ENCODE data around the gene TTC32. TPM values are rescaled to one million over a fixed set of nuclear protein-coding genes. Genes with fewer than 3 reads are reported as not detected.

The TTC32 gene
- total and polyA plus RNA-seq, 2 of the 4 experiments (the other 2 are of a cell fraction): 1.1 to 3.9 TPM

GRCh38 chr2:19848952-19849351, 52.8 kb downstream of the TTC32 start:
- CTCF ChIA-PET: no interaction called here
- no peak overlapping the region for H3K14ac ChIP-seq (replicated peaks; ENCODE audit: low read depth, low read length)
- no peak overlapping the region for H4K91ac ChIP-seq (ENCODE audit: insufficient read depth, low read depth, low read length)
- no peaks in the 10 kb centered on the region for H4K20me1 ChIP-seq (ENCODE audit: insufficient read depth, low read length)
- in situ Hi-C loops (cut with MboI; ENCODE audit: low sequenced_read_pairs): no loop called here
- no peaks in the 10 kb centered on the region for H3K4me1 ChIP-seq (ENCODE audit: control insufficient read depth, insufficient read depth, low read length)
- H4K5ac ChIP-seq (ENCODE audit: low read depth, low read length): no peak overlapping the region
- ATAC-seq (ENCODE audit: low read depth) (no peak), DNase-seq (no peak)
- H3K9me1 ChIP-seq (ENCODE audit: insufficient read depth, low read length): peaks cover 8% of the 10 kb centered on the region; the same call in 1 of the 2 replicates
- no peak overlapping the region for H4K8ac ChIP-seq (ENCODE audit: low read depth in 2 of 2, low read length in 2 of 2)
- H3K4me3 ChIP-seq (ENCODE audit: insufficient read depth, low read depth, low read length): no peak overlapping the region
- dilution Hi-C loops (cut with HindIII; ENCODE audit: low sequenced_read_pairs, unreplicated experiment): no loop called here
- no peak overlapping the region for H2BK120ac ChIP-seq (ENCODE audit: low read depth, low read length)
- H3K4ac ChIP-seq (ENCODE audit: low read depth, low read length): no peak overlapping the region
- no peak overlapping the region for H2AK9ac ChIP-seq (replicated peaks; ENCODE audit: low read depth, low read length, poor library complexity)
- no peak overlapping the region for H2AFZ ChIP-seq (replicated peaks; ENCODE audit: low read length, poor library complexity)
- H2BK15ac ChIP-seq (ENCODE audit: low read depth, low read length): no peak overlapping the region
- POLR2A ChIA-PET (ENCODE audit: unreplicated experiment): no interaction called here
- 90% methylated on average over 5 of the region's 5 CpGs; no CpG with 5 or more reads in 1 of the 2 experiments for WGBS, 2 experiments (ENCODE audit: extremely low coverage in 2 of 2, insufficient read length in 1 of 2)
- no peak overlapping the region for H3K56ac ChIP-seq (ENCODE audit: extremely low read depth, insufficient read depth, low read length)
- H3K79me1 ChIP-seq (ENCODE audit: low read depth in 1 of 2, low read length in 2 of 2): no peaks in the 10 kb centered on the region
- no peak overlapping the region for H2AK5ac ChIP-seq (ENCODE audit: low read depth, low read length)
- TF ChIP-seq SMC3 (IDR thresholded peaks at IDR 0.05; ENCODE audit: low read depth, low read length): no peak
- TF ChIP-seq, protein P1, sequence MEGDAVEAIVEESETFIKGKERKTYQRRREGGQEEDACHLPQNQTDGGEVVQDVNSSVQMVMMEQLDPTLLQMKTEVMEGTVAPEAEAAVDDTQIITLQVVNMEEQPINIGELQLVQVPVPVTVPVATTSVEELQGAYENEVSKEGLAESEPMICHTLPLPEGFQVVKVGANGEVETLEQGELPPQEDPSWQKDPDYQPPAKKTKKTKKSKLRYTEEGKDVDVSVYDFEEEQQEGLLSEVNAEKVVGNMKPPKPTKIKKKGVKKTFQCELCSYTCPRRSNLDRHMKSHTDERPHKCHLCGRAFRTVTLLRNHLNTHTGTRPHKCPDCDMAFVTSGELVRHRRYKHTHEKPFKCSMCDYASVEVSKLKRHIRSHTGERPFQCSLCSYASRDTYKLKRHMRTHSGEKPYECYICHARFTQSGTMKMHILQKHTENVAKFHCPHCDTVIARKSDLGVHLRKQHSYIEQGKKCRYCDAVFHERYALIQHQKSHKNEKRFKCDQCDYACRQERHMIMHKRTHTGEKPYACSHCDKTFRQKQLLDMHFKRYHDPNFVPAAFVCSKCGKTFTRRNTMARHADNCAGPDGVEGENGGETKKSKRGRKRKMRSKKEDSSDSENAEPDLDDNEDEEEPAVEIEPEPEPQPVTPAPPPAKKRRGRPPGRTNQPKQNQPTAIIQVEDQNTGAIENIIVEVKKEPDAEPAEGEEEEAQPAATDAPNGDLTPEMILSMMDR (conservative IDR thresholded peaks at IDR 0.05; ENCODE audit: low read depth, low read length): no peak
- TF ChIP-seq MXI1 (IDR thresholded peaks at IDR 0.05; ENCODE audit: borderline replicate concordance, low read depth, low read length): no peak
- TF ChIP-seq MAZ (IDR thresholded peaks at IDR 0.05; ENCODE audit: borderline replicate concordance, low read depth, low read length): no peak
- TF ChIP-seq, protein P2, sequence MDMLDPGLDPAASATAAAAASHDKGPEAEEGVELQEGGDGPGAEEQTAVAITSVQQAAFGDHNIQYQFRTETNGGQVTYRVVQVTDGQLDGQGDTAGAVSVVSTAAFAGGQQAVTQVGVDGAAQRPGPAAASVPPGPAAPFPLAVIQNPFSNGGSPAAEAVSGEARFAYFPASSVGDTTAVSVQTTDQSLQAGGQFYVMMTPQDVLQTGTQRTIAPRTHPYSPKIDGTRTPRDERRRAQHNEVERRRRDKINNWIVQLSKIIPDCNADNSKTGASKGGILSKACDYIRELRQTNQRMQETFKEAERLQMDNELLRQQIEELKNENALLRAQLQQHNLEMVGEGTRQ (IDR thresholded peaks at IDR 0.05; ENCODE audit: low read depth, low read length): no peak
- TF ChIP-seq POLR2A (IDR thresholded peaks at IDR 0.05; ENCODE audit: low read depth, low read length): no peak
- TF ChIP-seq RFX5 (IDR thresholded peaks at IDR 0.05; ENCODE audit: low read depth, low read length): no peak
- TF ChIP-seq MAFK (IDR thresholded peaks at IDR 0.05; ENCODE audit: low read depth, low read length): no peak
- TF ChIP-seq RAD21 (IDR thresholded peaks at IDR 0.05; ENCODE audit: low read length): no peak
- no peak for TF ChIP-seq CEBPB (IDR thresholded peaks at IDR 0.05; ENCODE audit: low read depth, low read length)
- no peak for TF ChIP-seq RCOR1 (IDR thresholded peaks at IDR 0.05; ENCODE audit: insufficient replicate concordance, low read length)
- no peak for TF ChIP-seq CHD1 (IDR thresholded peaks at IDR 0.05; ENCODE audit: low read depth, low read length)
- H3K4me2 ChIP-seq (ENCODE audit: low read depth, low read length): no peak overlapping the region
- no peak overlapping the region for H2BK20ac ChIP-seq (ENCODE audit: low read depth, low read length)
- no peak overlapping the region for H3K9ac ChIP-seq (ENCODE audit: low read depth, low read length)
- H3K27me3 ChIP-seq (ENCODE audit: control insufficient read depth, insufficient read depth, low read length): peaks cover 15% of the 10 kb centered on the region
- H3K9me3 ChIP-seq (ENCODE audit: control insufficient read depth, insufficient read depth, low read length): no peaks in the 10 kb centered on the region; the same call in 1 of the 2 replicates
- no peaks in the 10 kb centered on the region for H3K36me3 ChIP-seq (ENCODE audit: control insufficient read depth, insufficient read depth, low read length)
- H3K23ac ChIP-seq (ENCODE audit: low read depth, low read length): no peak overlapping the region
- H3K18ac ChIP-seq (ENCODE audit: low read depth, low read length): no peak overlapping the region
- intact Hi-C loops (cut with micrococcal nuclease): no loop called here
- no TSS peak for BruUV-seq (replicated peaks)
- no peak overlapping the region for H3K27ac ChIP-seq (ENCODE audit: insufficient read depth, low read length)
- no peak overlapping the region for H2BK5ac ChIP-seq (ENCODE audit: low read depth, low read length, poor library complexity, severe bottlenecking)

Measured in IMR-90 (cell line).